ENCODE results near the gene DIP2B. TPM values are rescaled to one million over a fixed set of nuclear protein-coding genes. Genes with fewer than 3 reads are reported as not detected.
A peak's percentile ranks its signal among the peaks of the same experiment; 100 is the strongest.
"Not testable (repeated sequence)": the region's sequence is repeated elsewhere in the genome, so short reads cannot be mapped to it uniquely, and the experiment has no call there.

Gene DIP2B
- total RNA-seq, 1 donor from 2014 or later = 28.6 TPM

GRCh38 chr12:50483488-50483887 is 21.3 kb upstream of the DIP2B start:
- no peak for ATAC-seq
- peaks cover 5% of the 10 kb centered on the region for H3K36me3 ChIP-seq
- H3K9me3 ChIP-seq = no peaks in the 10 kb centered on the region
- no peak overlapping the region for H3K27ac ChIP-seq
- no peaks in the 10 kb centered on the region for H3K27me3 ChIP-seq
- no peak overlapping the region for H3K4me3 ChIP-seq
- H3K4me1 ChIP-seq = no peaks in the 10 kb centered on the region
- intact Hi-C loops (cut with DNase I) = no loop called here
- TF ChIP-seq, protein P1, sequence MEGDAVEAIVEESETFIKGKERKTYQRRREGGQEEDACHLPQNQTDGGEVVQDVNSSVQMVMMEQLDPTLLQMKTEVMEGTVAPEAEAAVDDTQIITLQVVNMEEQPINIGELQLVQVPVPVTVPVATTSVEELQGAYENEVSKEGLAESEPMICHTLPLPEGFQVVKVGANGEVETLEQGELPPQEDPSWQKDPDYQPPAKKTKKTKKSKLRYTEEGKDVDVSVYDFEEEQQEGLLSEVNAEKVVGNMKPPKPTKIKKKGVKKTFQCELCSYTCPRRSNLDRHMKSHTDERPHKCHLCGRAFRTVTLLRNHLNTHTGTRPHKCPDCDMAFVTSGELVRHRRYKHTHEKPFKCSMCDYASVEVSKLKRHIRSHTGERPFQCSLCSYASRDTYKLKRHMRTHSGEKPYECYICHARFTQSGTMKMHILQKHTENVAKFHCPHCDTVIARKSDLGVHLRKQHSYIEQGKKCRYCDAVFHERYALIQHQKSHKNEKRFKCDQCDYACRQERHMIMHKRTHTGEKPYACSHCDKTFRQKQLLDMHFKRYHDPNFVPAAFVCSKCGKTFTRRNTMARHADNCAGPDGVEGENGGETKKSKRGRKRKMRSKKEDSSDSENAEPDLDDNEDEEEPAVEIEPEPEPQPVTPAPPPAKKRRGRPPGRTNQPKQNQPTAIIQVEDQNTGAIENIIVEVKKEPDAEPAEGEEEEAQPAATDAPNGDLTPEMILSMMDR (IDR thresholded peaks at IDR 0.05) = no peak
- no peak for DNase-seq

DNA sequence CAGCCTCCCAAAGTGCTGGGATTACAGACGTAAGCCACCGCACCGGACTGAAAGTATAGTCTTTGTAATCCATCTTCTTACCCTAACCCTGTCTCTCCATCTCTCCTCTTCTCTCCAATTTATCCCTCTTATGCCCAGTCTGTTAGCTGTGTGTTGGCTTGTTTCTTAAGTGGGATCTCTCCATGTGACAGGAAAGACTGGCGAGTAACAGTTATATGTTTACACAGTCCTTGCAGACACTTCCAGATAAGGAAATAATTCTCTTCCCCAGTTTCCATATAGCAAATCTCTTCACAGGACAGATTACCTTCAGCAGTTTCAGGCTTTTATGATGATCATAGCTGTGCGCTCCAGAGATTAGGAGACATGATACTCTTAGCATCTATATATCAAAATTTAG is 16.0 kb upstream of the DIP2B start:
- no peaks in the 10 kb centered on the region for H3K4me1 ChIP-seq
- ATAC-seq = no peak
- intact Hi-C loops (cut with DNase I) = no loop called here
- no peak overlapping the region for H3K27ac ChIP-seq
- DNase-seq = no peak
- TF ChIP-seq, protein P1 (IDR thresholded peaks at IDR 0.05) = no peak
- no peaks in the 10 kb centered on the region for H3K36me3 ChIP-seq
- H3K9me3 ChIP-seq = peaks cover 12% of the 10 kb centered on the region
- H3K4me3 ChIP-seq = no peak overlapping the region
- no peaks in the 10 kb centered on the region for H3K27me3 ChIP-seq

DNA sequence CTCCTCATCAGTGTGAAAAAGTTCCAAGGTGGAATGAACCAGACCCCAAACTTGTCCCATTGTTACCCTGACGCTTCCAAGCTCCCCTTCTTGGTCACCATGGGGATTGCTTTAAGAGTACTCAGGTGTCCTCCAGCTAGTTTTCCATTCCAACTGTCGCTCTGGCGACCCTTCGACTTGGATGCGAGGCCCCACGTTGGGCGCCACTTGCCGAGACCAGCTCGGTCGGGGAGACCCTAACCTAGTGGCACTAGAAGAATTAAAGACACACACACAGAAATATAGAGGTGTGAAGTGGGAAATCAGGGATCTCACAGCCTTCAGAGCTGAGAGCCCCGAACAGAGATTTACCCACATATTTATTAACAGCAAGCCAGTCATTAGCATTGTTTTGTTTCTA is 6.7 kb upstream of the DIP2B start:
- intact Hi-C loops (cut with DNase I); H3K4me3 ChIP-seq; H3K27ac ChIP-seq; H3K27me3 ChIP-seq; DNase-seq; H3K4me1 ChIP-seq; H3K36me3 ChIP-seq; ATAC-seq: not testable (repeated sequence)
- peaks cover 19% of the 10 kb centered on the region for H3K9me3 ChIP-seq

DNA sequence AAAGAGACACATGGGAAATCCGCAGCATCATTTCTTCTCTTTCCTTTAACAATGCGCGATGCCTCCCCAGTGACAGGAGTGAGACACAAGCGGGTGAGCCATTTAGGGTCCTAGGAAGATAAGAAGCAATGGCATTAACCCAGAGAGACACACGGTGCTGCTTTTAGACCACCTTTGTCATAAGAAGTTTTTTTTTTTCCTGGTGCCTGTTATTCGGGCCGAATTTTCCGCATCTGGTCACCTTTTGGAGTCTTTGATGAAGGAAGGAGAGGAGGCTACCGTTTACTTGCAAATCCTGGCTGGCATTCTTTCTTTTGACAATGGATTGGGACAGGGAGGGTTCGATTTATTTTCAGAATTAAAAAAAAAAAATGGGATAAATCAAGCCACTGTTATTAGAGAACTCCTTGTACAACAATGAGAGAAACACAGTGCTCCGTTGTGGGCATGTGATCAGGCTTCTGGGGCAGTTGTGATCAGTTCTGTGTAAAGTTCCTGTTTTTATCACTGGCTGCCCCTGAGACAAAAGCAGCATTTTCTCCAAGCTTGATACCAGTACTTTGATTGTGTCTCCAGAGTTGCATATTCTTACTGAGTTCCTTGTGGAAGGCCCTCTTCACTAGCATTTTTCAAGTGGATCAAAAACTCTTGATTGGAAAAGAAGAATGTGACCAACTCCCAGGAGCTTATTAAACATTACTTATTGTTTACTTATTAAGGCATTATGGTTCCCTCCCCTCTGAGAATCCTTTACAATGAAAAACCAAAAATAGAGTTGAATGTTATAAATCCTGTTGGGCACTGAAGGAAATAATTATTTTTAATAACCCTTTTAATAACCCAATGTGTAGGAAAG is 1.1 kb downstream of the DIP2B start:
- H3K27me3 ChIP-seq = no peaks in the 10 kb centered on the region
- ATAC-seq = peak; percentile 40
- TF ChIP-seq, protein P1 (IDR thresholded peaks at IDR 0.05) = no peak
- H3K4me1 ChIP-seq = peaks cover 41% of the 10 kb centered on the region
- peak overlapping the region; percentile 93 for H3K4me3 ChIP-seq
- H3K27ac ChIP-seq = peak overlapping the region; percentile 94
- no peak for DNase-seq
- H3K9me3 ChIP-seq = no peaks in the 10 kb centered on the region
- intact Hi-C loops (cut with DNase I) = loop anchor here (10.0 kb wide), 1 partner anchor 129 kb away; no protein-coding TSS in a partner anchor
- no peaks in the 10 kb centered on the region for H3K36me3 ChIP-seq

GRCh38 chr12:50506753-50507473 is 2.1 kb downstream of the DIP2B start:
- intact Hi-C loops (cut with DNase I) = loop anchor here (10.0 kb wide), 1 partner anchor 128 kb away; no protein-coding TSS in a partner anchor
- H3K27ac ChIP-seq = no peak overlapping the region
- no peak for ATAC-seq
- H3K4me3 ChIP-seq = peak overlapping the region; percentile 93
- DNase-seq = no peak
- TF ChIP-seq, protein P1 (IDR thresholded peaks at IDR 0.05) = no peak
- no peaks in the 10 kb centered on the region for H3K36me3 ChIP-seq
- peaks cover 41% of the 10 kb centered on the region for H3K4me1 ChIP-seq
- no peaks in the 10 kb centered on the region for H3K27me3 ChIP-seq
- no peaks in the 10 kb centered on the region for H3K9me3 ChIP-seq

- intact Hi-C loops (cut with DNase I) = loop anchor here (10.0 kb wide), 1 partner anchor 127 kb away; no protein-coding TSS in a partner anchor
- no peaks in the 10 kb centered on the region for H3K27me3 ChIP-seq
- H3K36me3 ChIP-seq = no peaks in the 10 kb centered on the region
- TF ChIP-seq, protein P1 (IDR thresholded peaks at IDR 0.05) = no peak
- no peak overlapping the region for H3K4me3 ChIP-seq
- H3K9me3 ChIP-seq = no peaks in the 10 kb centered on the region
- DNase-seq (no peak), ATAC-seq (no peak)
- peaks cover 41% of the 10 kb centered on the region for H3K4me1 ChIP-seq
- H3K27ac ChIP-seq = no peak overlapping the region
Observed at GRCh38 chr12:50507474-50507838, 2.7 kb downstream of the DIP2B start.
